ENCODE results near the gene TSTD1.

DNA sequence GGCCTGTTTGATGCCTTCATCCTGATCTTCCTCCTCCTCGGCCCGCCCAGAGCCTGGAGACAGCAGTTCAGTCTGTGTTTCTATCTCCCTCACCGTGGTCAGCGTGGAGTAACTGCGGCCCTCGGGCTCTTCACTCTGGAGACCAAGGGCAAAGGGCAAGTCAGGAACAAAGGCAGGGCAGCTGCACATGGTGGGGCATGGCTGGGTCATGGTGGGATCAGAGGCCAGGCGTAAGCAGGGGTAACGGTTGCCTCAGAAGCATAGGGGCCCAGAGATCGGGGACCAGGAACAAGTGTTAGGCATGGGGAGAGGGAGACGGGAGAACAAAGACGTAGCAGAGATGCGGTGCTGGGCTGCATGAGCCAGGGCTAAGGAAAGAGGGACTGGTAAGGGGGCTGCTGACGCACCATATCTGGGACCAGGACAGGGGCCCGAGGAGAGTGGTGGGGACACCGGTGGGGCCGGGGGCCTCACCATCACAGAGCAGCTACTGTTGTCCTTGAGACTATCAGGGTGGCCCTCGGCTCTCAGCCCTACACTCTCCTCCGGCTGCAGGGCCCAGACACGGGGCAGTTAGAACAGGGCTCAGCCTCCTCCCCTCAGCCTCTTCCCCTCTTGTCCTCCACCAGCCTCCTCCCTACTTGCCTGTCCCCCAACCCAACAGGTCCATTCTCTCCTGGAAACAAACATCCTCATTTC, 34.1 kb upstream of the TSTD1 start:
- TF ChIP-seq, protein P1, sequence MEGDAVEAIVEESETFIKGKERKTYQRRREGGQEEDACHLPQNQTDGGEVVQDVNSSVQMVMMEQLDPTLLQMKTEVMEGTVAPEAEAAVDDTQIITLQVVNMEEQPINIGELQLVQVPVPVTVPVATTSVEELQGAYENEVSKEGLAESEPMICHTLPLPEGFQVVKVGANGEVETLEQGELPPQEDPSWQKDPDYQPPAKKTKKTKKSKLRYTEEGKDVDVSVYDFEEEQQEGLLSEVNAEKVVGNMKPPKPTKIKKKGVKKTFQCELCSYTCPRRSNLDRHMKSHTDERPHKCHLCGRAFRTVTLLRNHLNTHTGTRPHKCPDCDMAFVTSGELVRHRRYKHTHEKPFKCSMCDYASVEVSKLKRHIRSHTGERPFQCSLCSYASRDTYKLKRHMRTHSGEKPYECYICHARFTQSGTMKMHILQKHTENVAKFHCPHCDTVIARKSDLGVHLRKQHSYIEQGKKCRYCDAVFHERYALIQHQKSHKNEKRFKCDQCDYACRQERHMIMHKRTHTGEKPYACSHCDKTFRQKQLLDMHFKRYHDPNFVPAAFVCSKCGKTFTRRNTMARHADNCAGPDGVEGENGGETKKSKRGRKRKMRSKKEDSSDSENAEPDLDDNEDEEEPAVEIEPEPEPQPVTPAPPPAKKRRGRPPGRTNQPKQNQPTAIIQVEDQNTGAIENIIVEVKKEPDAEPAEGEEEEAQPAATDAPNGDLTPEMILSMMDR (IDR thresholded peaks at IDR 0.05; ENCODE audit: low read depth, low read length): no peak
- TF ChIP-seq EZH2phosphoT487 (IDR thresholded peaks at IDR 0.05; ENCODE audit: low read depth): no peak

Data from OCI-LY3 (cell line).